ENCODE data around the gene TRIM52.

DNA sequence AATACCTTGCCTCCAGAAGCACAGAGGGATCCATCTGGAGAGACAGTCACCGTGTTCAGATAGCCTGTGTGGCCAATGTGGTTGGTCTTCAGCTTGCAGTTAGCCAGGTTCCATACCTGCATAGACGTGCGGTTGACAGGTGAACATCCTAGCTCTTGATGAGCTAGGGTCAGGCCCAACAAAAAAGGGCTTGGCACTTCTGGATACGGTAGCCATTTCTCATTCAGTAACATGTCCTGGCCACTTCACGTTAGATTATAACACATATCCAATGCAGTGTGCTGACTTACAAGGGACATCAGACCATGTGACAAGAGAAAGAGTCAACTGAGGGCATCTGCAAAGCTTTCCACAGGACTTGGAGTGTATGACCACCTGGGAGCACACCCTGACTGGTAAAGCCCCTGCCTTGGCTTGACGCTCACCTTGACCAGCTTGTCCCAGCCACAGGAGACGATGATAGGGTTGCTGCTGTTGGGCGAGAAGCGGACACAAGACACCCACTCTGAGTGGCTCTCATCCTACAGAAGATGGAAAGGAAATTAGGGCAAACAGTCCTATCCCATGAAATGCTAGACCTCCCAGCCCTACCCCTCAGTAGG is 21.8 kb downstream of the TRIM52 start:
- TF ChIP-seq CTCF (conservative IDR thresholded peaks at IDR 0.05) (no peak), EZH2 (IDR thresholded peaks at IDR 0.05; ENCODE audit: low read depth) (no peak)

Data from PC-9 (cell line).